HG03558 (cell line): ENCODE results near the gene SMAGP.

Experiments
- ATAC-seq: cut with Tn5 transposase; IDR thresholded peaks from one replicate; pipeline ENCODE4 v1.9.1; 2021; ENCODE audit warnings: moderate number of reproducible peaks; ENCODE audit not compliant: unreplicated experiment; ENCODE audit errors: extremely low read depth

Gene SMAGP

GRCh38 chr12:51200156-51200555, 70.1 kb downstream of the SMAGP start:
- ATAC-seq: no peak

GRCh38 chr12:51199366-51199945, 70.8 kb downstream of the SMAGP start:
- ATAC-seq: no peak

GRCh38 chr12:51198568-51199365, 71.4 kb downstream of the SMAGP start:
- no peak for ATAC-seq

GRCh38 chr12:51197736-51198567, 72.3 kb downstream of the SMAGP start:
- no peak for ATAC-seq

GRCh38 chr12:51196547-51196946, 73.7 kb downstream of the SMAGP start:
- ATAC-seq: no peak

GRCh38 chr12:51195841-51196240, 74.4 kb downstream of the SMAGP start:
- ATAC-seq: no peak
